Breast epithelium (tissue), 4 donors: ENCODE data around the gene KRT85. TPM values are rescaled to one million over a fixed set of nuclear protein-coding genes. Genes with fewer than 3 reads are reported as not detected.

ENCODE experiments used
- DNase-seq, 2 donors: peaks; one replicate each; pipeline ENCODE4 v3.0.0-alpha.2; 2019; ENCODE audit warnings: low spot score in 2 of 2
- H3K27ac ChIP-seq, 2 donors: fragments of 200-600 bp; sonication (generic) in 1 of 2; one replicate each; pipeline ENCODE4 v1.5.1; 2016 to 2019; ENCODE audit warnings: mild to moderate bottlenecking in 1 of 2
- H3K27me3 ChIP-seq, 2 donors: fragments of 200-600 bp; sonication (generic) in 1 of 2; one replicate each; pipeline versions ENCODE4 v1.5.1 to v1.6.0; 2017 to 2019; ENCODE audit warnings: control low read depth in 1 of 2, mild to moderate bottlenecking in 1 of 2
- H3K36me3 ChIP-seq: fragments of 200-600 bp; one replicate; pipeline ENCODE4 v1.5.1; 2019
- H3K4me1 ChIP-seq, 2 donors: fragments of 200-600 bp; sonication (generic); one replicate each; pipeline ENCODE4 v1.5.1; 2016 to 2019; ENCODE audit warnings: control low read depth in 1 of 2
- H3K4me3 ChIP-seq, 3 donors: fragments of 200-600 bp; sonication (generic); 1 replicate in 2 of 3; 2 replicates in 1 of 3; pipeline ENCODE4 v1.5.1; 2016 to 2019; ENCODE audit warnings: mild to moderate bottlenecking in 3 of 3, moderate library complexity in 2 of 3
- H3K9me3 ChIP-seq, 2 donors: fragments of 200-600 bp; sonication (generic) in 1 of 2; one replicate each; pipeline ENCODE4 v1.5.1; 2016 to 2019; ENCODE audit warnings: control low read depth in 1 of 2
- POLR2A ChIP-seq: fragments of 450-650 bp; IDR thresholded peaks from one replicate; pipeline ENCODE4 v1.6.1; 2016; ENCODE audit warnings: antibody characterized with exemption, mild to moderate bottlenecking, moderate library complexity
- POLR2AphosphoS5 ChIP-seq, 3 donors: sonication (generic); formaldehyde crosslinking; IDR thresholded peaks; one replicate each; pipeline ENCODE4 v1.6.1; 2017; ENCODE audit warnings: antibody characterized with exemption in 3 of 3
- intact Hi-C: fragments of 100-400 bp; cut with DNase I; formaldehyde crosslinking; loops from one replicate; pipeline ENCODE4 v1.15.1; 2023; ENCODE audit warnings: low total_unique reads
- total RNA-seq, 3 donors: library from RNA; depleted of rRNA; stranded (reverse); fragments of >200 nt; gene quantifications; one replicate each; pipeline ENCODE4 v1.1.0, GENCODE V29; 2016
- TF ChIP-seq, protein P1 (sequence below), 3 donors: fragments of 450-650 bp; IDR thresholded peaks; one replicate each; pipeline ENCODE4 v1.5.1; 2016 to 2017; ENCODE audit warnings: antibody characterized with exemption in 3 of 3, mild to moderate bottlenecking in 3 of 3, moderate library complexity in 3 of 3

The KRT85 gene
- total RNA-seq, 3 donors from 2014 or later: not detected

GRCh38 chr12:52359621-52360061 is 7.6 kb downstream of the KRT85 start:
- intact Hi-C loops: loop anchor here (10.0 kb wide), 1 partner anchor 515 kb away; no protein-coding TSS in a partner anchor
- H3K4me1 ChIP-seq: no peaks in the 10 kb centered on the region
- no peak overlapping the region for H3K4me3 ChIP-seq
- no peaks in the 10 kb centered on the region for H3K36me3 ChIP-seq
- DNase-seq: peak in 1 of 2 donors; percentile 37
- H3K27me3 ChIP-seq: no peaks in the 10 kb centered on the region
- no peaks in the 10 kb centered on the region for H3K9me3 ChIP-seq
- H3K27ac ChIP-seq: no peak overlapping the region
- TF ChIP-seq POLR2A: no peak
- TF ChIP-seq, protein P1, sequence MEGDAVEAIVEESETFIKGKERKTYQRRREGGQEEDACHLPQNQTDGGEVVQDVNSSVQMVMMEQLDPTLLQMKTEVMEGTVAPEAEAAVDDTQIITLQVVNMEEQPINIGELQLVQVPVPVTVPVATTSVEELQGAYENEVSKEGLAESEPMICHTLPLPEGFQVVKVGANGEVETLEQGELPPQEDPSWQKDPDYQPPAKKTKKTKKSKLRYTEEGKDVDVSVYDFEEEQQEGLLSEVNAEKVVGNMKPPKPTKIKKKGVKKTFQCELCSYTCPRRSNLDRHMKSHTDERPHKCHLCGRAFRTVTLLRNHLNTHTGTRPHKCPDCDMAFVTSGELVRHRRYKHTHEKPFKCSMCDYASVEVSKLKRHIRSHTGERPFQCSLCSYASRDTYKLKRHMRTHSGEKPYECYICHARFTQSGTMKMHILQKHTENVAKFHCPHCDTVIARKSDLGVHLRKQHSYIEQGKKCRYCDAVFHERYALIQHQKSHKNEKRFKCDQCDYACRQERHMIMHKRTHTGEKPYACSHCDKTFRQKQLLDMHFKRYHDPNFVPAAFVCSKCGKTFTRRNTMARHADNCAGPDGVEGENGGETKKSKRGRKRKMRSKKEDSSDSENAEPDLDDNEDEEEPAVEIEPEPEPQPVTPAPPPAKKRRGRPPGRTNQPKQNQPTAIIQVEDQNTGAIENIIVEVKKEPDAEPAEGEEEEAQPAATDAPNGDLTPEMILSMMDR (IDR thresholded peaks at IDR 0.05): no peak
- TF ChIP-seq POLR2AphosphoS5 (IDR thresholded peaks at IDR 0.05): no peak

- no peaks in the 10 kb centered on the region for H3K9me3 ChIP-seq
- intact Hi-C loops: no loop called here
- no peaks in the 10 kb centered on the region for H3K36me3 ChIP-seq
- TF ChIP-seq, protein P1 (IDR thresholded peaks at IDR 0.05): no peak
- no peak for TF ChIP-seq POLR2A
- no peak for TF ChIP-seq POLR2AphosphoS5 (IDR thresholded peaks at IDR 0.05)
- H3K4me1 ChIP-seq: no peaks in the 10 kb centered on the region
- H3K27me3 ChIP-seq: no peaks in the 10 kb centered on the region
- no peak overlapping the region for H3K27ac ChIP-seq
- no peak overlapping the region for H3K4me3 ChIP-seq
- DNase-seq: peak in 1 of 2 donors; percentile 45
Observed at GRCh38 chr12:52358575-52359350, 8.5 kb downstream of the KRT85 start.

GRCh38 chr12:52356762-52357580 is 10.3 kb downstream of the KRT85 start:
- Histone ChIP-seq H3K4me3 (no peak overlapping the region), H3K36me3 (no peaks in the 10 kb centered on the region), H3K4me1 (no peaks in the 10 kb centered on the region), H3K27me3 (no peaks in the 10 kb centered on the region), H3K27ac (no peak overlapping the region), H3K9me3 (no peaks in the 10 kb centered on the region)
- DNase-seq: peak in 1 of 2 donors; percentile 24
- intact Hi-C loops: no loop called here
- TF ChIP-seq, protein P1 (IDR thresholded peaks at IDR 0.05): no peak
- TF ChIP-seq POLR2AphosphoS5 (IDR thresholded peaks at IDR 0.05) (no peak), POLR2A (no peak)

DNA sequence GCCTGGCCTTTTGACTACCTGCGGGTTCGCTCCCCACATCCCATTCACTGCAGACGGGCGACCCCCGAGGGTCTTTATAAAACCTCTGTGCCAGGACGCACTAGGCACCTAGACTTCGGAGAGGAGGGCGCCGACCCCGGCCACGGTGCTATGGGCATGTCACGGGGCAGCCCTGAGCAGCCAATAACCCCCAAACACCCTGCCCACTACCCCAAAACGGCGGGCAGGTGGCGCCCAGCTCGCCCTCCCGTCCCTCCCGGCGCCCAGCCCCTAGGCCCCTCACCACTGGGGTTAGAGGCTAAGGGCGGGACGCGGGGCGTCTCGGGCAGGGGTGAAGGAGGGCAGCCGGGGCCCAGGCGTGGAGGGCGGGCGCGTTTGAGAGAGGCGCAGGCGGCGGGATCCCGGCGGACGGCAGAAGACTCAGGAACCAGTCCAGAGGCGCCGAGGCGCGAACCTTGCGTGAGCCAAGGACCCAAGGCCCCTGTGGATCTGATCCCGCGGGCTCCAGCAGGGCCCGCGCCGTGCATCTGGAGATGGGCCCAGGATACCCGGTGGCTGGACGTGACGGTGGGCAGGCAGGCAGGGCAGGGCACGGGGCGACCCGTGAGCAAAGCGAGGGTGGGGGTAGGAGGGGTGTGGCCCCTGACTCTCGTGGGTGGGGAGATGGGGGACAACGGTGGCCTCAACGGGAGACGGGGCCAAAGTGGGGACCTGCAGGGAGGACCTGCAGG is 11.1 kb downstream of the KRT85 start:
- no peak for TF ChIP-seq POLR2AphosphoS5 (IDR thresholded peaks at IDR 0.05)
- no peak for TF ChIP-seq POLR2A
- TF ChIP-seq, protein P1 (IDR thresholded peaks at IDR 0.05): no peak
- no peak overlapping the region for H3K27ac ChIP-seq
- H3K27me3 ChIP-seq: no peaks in the 10 kb centered on the region
- no peaks in the 10 kb centered on the region for H3K9me3 ChIP-seq
- DNase-seq: peak in 1 of 2 donors; percentile 51
- H3K4me3 ChIP-seq: no peak overlapping the region
- intact Hi-C loops: no loop called here
- no peaks in the 10 kb centered on the region for H3K4me1 ChIP-seq
- H3K36me3 ChIP-seq: no peaks in the 10 kb centered on the region
